D341Med (cell line): ENCODE measurements around the gene PGM5.

Experiments used
- DNase-seq: peaks from one replicate; pipeline ENCODE4 v3.0.0; 2012; ENCODE audit warnings: low spot score

Gene PGM5

DNA sequence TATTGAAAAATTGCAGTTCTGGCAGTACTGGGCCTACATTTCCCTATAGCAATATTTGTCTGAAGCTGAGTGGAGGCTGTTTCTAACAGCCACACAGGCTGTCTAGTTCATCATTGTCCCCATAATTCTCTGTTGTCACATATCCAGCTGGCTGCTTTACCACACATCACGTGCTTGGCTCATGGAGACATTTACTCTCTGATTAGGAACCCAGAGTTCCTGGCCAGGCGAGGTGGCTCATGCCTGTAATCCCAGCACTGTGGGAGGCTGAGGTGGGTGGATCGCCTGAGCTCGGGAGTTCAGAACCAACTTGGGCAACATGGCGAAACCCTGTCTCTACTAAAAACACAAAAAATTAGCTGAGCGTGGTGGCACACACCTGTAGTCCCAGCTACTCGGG, 81.4 kb downstream of the PGM5 start:
- DNase-seq, result no peak

DNA sequence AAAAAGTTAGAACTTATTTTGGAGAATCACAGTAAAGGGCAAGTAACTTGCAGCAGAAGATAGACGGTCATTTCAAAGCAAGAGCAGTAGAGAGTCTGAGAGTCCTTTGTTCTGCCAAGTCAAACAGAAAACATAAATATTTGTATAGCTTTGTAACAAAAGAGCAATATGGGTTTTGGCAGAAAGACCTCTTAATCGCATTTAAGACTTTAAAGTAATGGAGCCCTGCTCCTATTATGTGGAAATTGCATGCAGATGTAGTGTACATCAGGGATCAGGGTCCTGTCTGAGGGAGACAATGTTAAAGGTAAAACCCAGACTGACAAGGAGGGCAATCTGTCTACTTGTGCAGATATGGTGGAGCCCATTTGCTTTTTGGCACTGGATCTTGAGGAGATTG, 87.2 kb downstream of the PGM5 start:
- no peak for DNase-seq

DNA sequence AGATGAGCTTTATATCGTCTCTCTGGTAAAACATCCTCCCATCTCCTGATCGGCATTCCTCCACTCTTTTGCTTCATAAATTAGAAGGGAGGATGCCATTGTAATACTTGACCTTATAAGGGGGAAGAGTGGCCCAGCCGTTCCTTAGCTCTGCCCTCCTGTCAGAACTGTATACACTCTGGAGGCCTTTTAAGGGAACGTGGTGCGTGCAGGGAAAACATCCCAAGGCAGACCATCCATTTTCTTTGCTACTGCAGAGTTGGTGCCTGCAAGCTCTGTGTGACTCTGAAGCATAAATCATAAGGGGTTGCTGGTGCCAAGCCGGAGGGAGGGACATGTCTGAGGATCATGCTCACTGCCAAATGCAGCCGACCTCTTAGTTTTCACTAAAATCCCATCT, 90.4 kb downstream of the PGM5 start:
- no peak for DNase-seq

DNA sequence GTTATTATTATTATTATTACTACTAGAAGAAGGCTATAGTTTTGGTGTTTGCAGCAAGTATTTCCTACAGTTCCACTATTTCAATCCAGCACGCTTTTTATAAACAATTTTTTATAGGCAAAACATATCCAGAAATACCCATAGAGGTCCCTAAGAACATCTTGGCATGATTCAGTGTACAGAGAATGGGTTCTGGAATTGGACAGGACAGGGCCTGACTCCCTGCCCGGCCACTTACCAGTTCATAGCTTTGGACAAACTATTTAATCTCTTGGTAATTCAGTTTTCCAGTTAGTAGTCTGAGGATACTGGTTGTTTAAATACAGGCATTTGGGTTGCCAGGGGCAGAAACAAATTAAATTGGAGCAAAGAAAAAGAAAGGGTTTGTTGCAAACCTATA, 91.2 kb downstream of the PGM5 start:
- DNase-seq, result no peak

DNA sequence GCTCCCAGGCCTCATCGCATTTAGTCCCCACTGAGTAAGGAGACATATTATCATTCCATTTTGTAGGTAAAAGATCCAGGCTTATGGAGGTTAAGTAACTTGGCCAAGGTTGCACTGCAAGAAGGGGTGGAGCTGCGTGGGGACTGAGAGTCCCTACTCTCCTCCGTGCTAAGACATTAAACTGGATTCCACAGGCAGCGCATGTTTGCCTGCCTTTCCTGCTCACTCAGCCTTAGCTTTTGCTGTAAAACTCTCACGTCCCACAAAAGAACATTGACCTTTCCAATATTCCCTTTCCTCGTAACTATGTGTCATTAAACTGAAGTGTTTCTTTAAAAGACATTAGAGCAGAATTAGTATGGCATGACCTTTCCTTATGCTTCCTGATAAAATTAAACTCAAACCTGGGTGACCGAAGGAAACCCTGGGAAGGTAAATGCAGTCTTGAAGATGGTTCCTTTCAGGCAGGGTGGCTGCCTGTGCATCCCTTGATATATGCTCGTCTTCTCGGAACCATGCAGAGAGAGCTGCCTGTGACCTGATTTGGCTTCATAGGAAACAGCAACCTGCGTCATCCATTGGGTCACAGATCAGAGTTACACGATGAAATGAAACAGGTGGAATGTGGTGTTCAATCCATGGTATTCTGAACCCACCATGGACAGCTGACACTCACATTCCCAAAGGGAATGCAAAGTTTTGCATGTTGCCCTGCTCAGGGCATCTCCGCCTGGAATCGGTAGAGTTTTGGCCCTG, 98.3 kb downstream of the PGM5 start:
- DNase-seq, result no peak

DNA sequence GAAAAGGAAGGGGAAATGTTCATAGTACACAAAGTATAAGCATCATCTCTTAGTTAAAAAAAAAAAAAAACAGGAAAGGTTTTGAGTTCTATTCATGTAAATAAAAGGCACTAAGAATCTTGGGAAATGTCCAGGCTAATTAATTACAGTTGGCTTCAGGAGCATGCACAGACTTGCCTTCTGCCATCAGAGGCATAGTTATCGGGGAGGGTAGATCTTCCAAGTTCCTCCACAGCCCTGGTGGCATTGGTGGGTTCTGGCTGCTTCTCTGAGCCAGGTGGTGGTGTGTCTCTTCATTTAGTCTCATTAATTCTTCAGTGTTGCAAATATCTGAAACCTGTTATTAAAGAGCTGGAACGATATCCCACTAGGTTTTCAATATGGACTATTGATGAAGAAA, 99.0 kb downstream of the PGM5 start:
- DNase-seq, result no peak

DNA sequence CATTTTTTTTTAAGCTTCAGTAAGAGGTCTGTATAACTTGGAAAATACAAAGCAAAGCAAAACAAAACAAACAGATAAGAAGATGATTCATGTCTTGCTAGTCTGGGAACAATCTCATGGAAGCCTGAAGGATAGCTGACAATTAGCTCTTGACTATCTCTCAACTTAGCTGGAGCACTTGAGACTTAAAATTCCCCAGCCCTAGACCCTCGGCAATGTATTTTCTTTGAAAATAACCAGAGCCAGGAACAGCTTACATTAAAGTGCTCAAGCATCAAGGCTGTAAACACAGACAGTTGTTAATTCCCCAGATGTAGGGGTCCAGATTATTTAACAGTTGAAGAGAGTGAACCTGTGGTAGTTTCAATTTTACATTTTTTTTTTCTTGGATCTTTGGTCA, 101.4 kb downstream of the PGM5 start:
- no peak for DNase-seq

DNA sequence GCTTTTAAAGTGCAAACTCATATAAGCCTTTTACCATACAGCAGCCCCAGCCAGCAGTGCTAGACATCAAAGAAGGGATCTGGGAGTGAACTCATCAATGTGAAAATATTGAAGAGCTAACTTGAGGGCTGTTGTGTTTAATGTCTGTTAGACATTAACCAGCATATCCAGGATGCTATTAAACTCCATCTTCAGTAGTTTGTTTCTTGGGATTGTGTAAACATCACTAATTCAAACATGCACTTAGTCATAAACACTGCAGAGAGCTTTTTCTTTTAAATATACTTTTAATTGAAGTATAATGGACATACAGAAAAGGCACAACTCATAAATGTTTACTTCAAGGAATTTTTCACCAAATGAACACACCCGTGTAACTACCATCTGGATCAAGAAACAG, 102.5 kb downstream of the PGM5 start:
- no peak for DNase-seq

DNA sequence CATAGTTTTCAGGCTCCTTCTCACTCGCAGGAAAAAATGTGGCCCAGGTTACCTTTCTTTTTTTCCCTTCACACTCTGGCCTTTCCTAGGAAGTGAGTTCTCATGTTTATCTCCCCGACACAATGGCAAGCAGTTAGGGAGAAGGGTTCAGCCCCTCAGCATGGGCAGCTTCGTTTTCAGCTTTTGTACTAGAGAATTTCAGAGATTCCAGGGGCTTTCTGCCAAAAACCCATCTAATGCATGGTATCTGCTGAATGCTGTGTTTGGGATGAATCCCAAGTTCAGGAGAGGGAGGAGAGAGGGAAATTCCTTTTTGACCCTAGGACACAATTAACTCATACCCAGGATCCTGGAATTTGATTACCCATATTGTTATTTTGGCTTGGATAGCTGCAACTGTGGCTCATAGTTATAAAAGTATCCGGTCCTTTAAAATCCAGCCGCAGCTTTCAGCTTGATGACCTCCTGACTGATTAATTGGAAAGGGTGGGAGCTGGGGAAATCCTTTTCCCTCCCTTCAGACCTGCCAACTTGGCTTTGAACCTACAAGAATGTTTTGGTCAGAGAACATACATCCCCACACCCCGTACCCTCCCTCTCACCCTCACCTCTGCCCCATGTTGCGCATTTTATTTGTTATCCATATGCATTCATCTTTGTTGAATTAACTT, 105.8 kb downstream of the PGM5 start:
- DNase-seq, result no peak

DNA sequence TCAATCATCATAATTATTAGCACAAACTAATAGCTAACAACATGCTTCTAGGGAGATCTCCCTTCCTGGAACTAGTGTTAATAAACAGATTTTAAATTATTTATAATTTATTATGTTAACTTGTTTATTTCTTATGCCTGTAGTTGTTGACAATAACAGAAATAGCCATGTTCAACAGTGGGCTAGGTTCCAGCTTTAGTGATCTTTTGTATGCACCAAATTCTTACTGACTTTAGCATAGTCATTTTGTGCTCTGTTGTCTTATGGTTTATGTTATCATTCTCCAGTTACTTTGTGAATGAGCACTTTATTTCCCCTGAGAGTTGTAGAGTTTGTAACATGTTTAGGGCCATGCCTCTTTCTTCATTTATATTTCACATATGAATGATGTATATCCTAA, 113.7 kb downstream of the PGM5 start:
- DNase-seq, result no peak

DNA sequence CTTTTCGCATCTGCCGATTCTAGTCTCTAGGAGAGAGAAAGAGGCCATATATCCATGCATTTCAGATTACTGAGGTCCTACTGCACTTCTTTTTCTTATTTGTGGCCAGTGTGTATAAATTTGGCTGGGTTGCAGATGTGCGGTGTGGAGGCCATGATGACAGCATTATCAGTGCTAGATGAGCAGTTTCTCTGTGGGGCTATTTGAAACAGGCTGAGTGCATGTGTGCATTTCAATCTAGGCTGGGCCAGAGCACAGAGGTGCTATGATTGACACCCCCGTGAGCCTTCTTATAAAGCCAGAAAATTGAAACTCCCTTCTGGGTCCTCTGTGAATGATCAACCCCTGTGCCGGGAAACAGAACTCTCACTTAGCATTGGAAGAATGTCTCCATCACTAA, 114.2 kb downstream of the PGM5 start:
- DNase-seq, result no peak

DNA sequence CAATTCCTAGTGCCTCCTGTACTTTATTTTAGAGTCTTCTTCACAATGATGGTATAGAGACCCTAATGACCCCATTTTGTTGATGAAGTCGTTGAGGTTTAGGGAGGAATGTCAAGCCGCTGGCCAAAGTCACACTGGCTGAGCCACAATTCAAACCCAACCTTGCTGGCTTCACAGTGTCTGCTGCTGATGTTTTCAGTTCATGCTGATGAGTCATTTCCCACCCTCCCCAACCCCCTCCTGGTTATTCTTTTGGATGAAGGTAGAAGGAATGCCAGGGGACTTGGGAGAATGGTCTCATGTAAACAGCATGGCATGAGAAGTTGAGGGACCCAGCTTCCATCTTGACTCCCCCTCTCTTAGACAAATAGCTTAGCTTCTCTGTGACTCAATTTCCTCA, 115.7 kb downstream of the PGM5 start:
- DNase-seq, result no peak

DNA sequence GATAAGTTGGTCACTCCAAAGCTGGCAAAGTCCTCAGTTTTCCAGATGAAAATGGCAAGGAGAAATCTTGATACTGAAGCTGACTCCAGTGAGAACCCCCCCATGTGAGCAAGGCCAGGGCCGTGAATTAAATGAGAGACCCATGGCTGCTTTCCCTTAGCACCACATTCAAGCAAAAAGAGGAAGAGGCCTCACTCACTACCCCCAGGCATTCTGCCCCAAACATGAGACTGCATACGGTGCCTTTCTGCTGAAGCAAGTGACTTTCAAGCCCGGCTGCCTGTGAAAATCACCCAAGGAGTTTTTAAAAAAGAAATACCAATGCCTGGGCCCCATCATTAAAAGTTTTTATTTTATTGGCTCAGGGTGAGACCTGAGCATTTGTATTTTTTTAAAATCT, 117.4 kb downstream of the PGM5 start:
- no peak for DNase-seq

DNA sequence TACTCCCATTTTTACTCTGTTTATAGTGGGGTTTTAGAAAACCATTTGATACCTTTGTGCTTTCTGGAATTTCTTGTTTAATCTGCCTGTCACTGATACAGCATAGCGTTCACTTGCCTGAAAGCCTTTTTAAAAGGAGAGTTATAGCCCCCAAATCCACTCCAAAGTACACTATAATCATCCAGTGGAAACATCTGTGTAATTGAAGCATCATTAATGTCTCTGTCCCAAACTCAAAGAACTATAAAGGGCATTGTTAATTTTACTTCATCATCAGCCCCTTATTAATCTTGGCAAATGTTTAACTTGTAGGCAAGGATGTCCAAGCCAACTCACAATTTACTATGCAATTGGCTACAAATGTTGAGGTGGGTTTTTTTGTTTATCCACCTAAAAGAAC, 120.0 kb downstream of the PGM5 start:
- DNase-seq, result no peak

DNA sequence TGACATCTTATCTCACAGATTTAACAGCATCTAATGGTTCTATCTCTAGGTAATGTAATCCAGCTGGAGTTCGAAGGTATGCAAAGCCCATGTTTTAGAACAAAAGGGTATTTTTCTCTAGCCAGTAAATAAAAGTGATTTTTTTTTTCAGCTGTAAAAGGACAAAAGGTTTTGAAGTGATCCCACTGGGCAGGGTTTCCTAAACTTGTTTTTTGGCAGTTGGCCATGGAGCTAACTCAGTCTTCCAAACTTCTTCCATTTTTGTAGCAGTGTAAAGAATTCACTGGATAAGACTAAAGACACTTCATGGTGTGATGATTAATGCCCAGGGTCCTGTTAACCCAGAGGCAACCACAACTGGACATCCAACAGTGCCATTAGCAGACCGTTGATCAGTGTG, 120.4 kb downstream of the PGM5 start:
- no peak for DNase-seq

DNA sequence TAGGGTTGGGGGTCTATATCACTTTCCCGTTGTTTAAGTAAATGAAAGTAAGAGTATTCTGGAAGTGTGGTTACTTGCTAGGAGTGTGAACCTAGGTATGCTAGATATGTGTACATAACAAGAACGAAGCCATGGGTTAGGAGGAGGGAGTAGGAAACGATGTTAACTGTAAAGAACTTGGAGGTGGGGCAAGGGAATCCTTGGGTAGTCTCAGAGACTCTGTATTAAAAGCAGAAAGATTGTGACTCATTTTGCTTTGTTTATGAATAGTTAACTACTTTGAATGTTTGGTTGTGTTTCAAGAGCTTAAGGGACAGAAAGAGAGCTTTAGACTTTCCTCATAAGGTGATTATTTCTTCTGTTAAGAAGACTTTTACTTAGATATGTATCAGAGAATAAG, 124.4 kb downstream of the PGM5 start:
- DNase-seq, result no peak

DNA sequence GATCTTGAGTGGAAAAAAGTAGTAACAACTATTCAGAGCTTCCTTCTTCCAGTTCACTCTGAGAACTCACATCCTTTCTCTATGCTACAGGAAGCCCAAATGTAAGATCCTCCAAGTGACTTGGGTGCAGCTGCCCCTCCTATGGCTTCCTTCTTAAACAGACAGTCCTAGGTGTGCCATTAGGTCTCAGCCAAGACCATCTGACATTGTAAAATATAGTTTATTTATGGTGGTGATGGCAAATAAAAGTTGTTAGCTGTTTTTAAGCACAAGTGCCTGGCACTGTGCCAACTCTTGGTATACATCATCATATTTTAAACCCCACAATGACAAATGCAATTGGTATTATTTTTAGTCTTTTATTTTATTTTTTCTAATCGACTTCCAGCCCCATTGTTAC, 126.1 kb downstream of the PGM5 start:
- DNase-seq, result no peak

DNA sequence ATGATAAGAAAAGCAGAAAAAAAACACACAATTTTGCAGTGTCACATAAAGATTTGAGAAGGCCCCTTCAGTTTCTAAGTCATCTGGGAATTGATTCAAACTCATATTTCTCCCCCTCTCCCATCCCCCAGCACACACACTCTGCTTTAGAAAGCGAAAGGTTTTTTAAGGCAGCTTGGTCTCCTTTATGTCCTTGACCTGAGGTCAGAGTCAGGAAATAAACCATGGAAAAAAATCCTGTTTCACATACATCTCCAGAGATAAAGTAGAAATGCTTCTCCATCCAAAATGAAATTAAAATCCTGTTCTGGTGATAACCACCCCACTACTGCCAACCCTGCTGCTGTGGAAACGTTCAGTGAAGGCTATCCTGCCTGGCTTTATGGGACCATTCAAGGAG, 131.7 kb downstream of the PGM5 start:
- no peak for DNase-seq

DNA sequence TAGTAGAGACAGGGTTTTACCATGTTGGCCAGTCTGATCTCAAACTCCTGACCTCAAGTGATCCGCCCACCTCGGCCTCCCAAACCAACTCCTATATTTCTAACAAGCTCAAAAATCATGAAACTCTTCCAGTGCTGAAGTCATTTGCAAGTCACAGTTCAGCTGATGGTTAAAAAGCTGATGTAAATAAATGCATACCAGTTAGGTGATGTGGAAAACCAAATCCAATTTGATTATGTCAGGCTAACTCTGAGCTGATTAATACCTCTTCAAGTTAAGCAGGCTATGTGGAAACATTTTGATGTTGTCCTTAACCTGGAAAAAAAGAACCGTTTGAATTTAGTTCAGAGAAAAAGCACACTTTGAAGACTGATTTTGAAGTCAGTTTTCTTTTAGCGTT, 133.2 kb downstream of the PGM5 start:
- no peak for DNase-seq

DNA sequence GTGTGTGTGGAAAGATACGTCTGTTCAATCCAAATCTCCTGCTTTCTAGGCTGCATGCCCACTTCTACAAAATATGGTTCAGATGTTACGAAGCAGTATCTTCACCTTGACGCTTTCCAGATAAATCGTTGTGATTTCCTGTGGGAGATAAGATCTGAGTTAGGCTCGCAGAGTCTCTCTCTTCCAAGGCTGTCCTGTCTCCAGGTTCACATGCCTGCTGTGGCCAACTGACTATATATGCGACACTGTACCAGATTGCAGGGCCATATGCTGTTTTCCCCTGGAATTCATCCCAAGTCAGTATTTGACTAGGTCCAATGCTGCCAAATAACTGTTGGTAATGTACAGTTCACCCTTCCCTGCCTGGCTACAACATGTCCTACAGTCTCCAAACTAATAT, 136.4 kb downstream of the PGM5 start:
- DNase-seq, result no peak

DNA sequence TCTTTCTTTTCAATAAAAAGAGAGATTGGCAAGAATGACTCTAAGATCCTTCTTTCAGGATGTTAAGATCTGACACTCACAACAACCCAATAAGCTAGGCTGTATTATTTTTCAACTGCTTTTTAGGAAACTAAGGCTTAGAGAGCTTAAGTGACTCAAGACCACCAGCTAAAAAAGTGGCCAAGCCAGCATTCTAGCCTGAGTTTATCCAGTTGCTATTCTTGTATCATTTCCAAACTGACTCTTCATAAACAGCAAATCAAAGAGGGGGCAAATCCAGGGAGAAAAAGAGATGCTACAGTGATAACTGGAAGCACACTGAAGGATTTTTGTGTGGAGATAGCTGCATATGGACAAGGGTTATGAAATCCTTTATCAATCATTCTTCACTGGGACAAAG, 137.1 kb downstream of the PGM5 start:
- DNase-seq, result no peak

DNA sequence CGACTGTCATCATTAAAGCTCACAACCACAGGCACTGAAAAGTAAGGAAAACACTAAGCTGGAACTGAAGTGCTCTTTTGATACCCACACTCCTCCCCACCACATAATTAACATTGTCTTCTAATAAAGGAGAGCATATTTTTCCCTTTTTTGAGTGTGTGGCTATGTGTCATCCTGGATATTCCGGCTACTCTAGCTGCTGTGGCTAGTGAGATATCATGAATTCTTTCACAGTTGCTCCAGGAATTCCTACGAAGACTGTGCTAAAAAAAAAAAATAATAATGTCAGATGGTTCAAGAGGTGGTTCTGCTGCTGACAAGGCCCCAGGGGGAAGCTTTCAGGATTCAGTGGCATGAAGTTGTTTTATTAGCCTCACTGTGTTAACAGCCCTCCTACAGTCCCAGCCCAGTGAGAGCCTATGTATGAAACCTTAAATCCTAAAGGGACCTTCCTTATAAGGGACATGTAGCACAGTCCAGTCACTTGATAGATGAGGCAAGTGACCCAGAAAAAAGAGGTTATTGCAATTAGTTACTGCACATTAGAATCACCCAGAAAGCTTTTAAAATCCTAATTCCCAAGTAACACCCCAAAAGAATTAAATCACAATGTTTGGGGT, 137.7 kb downstream of the PGM5 start:
- no peak for DNase-seq

DNA sequence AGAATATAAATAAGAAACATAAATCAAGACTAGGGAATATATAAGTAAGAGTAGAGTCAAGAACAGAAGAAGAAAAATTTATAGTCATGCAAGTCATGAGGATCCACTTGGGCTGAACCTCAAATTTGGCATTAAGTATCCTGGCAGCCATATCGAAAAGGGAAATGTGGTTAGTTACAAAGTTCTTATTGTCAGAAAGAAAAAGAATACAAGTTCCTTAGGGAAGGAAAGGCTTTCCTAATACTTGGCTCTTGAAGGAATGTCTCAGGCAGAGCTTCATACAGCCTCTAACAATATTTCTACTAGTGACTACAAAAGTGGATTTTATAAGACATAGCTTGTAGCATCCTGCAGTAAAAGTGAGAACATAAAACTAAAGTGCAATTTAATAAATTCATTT, 138.8 kb downstream of the PGM5 start:
- DNase-seq, result no peak

DNA sequence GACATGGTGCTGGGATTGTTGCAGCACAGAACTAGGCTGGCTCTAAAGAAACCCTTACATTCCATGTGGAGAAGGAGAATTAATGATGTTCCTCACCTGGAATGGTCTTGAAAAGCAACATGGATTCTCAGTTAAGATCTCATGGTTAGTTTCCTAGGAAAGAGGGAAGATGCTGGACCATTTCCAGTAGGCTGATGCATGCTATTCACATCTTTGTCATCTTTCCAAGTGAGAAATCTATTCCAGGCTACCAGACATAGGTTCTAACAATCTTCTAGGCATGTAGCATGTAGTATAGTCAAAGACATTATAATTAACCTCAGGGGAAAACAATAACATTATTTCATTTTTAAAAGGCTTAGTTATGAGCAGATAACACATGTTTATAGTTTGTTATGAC, 139.9 kb downstream of the PGM5 start:
- DNase-seq, result no peak
